Measurements from ENCODE around the gene TNF.

Gene TNF

DNA sequence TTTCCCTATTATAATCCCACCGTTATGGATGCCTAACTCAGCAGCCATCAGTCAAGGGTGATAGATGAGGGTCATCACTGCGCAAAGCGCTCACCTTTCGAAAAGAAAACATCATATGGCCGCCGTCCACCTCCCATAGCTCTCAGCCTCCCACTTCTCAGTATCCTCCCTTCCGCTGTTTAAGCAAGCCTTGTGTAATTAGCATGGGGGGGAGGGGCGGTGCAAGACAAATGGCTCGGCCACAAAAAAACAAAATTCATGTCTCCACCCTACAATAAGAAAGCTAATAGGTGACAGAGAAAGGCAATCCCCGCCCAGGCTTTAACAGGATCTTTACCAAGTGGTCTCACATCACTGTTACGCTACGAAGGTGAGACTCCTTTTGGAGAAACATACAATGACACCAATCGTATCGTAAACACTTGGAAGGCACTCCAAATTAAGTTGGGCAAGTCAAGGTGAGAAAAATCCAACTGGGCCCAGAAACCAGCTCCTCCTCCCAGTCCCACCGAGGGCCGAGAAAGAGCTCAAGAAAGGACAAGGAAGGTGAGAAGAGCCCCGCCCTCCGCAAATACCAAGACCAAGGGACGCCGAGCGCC, 34.2 kb upstream of the TNF start:
- TF ChIP-seq, protein P1, sequence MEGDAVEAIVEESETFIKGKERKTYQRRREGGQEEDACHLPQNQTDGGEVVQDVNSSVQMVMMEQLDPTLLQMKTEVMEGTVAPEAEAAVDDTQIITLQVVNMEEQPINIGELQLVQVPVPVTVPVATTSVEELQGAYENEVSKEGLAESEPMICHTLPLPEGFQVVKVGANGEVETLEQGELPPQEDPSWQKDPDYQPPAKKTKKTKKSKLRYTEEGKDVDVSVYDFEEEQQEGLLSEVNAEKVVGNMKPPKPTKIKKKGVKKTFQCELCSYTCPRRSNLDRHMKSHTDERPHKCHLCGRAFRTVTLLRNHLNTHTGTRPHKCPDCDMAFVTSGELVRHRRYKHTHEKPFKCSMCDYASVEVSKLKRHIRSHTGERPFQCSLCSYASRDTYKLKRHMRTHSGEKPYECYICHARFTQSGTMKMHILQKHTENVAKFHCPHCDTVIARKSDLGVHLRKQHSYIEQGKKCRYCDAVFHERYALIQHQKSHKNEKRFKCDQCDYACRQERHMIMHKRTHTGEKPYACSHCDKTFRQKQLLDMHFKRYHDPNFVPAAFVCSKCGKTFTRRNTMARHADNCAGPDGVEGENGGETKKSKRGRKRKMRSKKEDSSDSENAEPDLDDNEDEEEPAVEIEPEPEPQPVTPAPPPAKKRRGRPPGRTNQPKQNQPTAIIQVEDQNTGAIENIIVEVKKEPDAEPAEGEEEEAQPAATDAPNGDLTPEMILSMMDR (IDR thresholded peaks at IDR 0.05; ENCODE audit: insufficient read depth, low read length, poor library complexity, severe bottlenecking), result no peak
- no peak for TF ChIP-seq EZH2phosphoT487 (conservative IDR thresholded peaks at IDR 0.05; ENCODE audit: low read length)
- Histone ChIP-seq H3K27ac (ENCODE audit: low read depth, low read length) (peak overlapping the region; percentile 83), H4K20me1 (ENCODE audit: low read depth, low read length) (peaks cover 38% of the 10 kb centered on the region), H3K4me2 (ENCODE audit: low read depth, low read length, poor library complexity, severe bottlenecking) (peak overlapping the region; percentile 83), H3F3A (ENCODE audit: insufficient read depth) (peaks cover 39% of the 10 kb centered on the region), H2AFZ (ENCODE audit: low read depth, low read length, severe bottlenecking) (no peak overlapping the region), H3K4me3 (ENCODE audit: insufficient read depth, low read length, poor library complexity, severe bottlenecking) (peak overlapping the region; percentile 66), H3K9me2 (replicated peaks; ENCODE audit: insufficient read depth, low read length) (no peaks in the 10 kb centered on the region), H3K9ac (ENCODE audit: low read length) (peak overlapping the region; percentile 79), H3K79me2 (ENCODE audit: insufficient read depth, low read length) (peaks cover 57% of the 10 kb centered on the region), H3K9me3 (ENCODE audit: insufficient read depth, low read length) (no peaks in the 10 kb centered on the region), H3K27me3 (ENCODE audit: low read length) (no peaks in the 10 kb centered on the region), H3K36me3 (ENCODE audit: low read length) (peaks cover 45% of the 10 kb centered on the region)

DNA sequence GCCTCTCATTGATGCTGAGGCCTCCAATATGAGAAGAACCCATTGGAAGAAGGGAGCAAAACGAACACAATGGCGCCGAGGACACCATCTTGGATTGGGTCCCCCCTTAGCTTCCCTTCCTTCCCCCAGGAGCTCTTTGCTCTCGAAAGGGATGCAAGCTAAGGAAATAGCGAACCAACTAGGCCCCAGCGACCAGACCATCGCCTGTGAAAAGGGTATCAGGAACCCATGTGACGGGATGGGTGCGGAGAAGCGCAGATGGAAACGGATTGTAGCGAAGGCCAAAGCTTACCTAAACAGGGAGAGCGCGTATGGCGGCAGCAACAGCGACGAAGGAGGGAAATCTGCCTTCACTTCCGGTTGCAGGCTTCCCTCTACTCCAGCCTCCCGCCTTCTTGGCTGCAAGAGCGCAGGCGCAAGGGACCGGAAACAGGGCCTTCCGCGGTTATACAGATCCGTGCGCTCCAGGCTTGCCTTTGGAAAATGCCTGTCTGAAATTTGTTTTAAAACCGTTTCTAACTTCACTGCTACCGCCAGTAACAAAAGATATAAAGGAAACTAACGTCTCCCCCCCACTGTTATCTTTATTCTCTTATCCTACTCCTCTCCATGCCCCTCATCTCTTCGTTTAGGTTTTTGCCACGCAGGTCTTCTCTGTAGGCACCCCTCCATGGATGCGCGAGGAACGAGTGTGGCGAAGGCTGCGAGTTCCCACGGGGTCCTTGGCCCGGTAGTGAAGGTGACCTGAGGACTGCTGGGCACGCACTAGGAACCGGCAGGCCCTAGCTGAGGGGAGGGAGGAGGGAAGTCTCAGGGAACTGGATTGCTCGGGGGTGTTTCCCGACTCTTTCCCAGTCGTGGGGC, 33.5 kb upstream of the TNF start, which contains the start of gene DDX39B:
Gene DDX39B, minus strand, starts transcription at position 346 of the 864 bp plus-strand sequence. CDS start 1,471 bp downstream, outside the sequence.
- peak within 1 kb of the TSS; percentile 66 for H3K4me3 ChIP-seq (ENCODE audit: insufficient read depth, low read length, poor library complexity, severe bottlenecking)
- H4K20me1 ChIP-seq (ENCODE audit: low read depth, low read length), result peaks cover 31% of the 10 kb centered on the region
- peaks cover 49% of the 10 kb centered on the region for H3K79me2 ChIP-seq (ENCODE audit: insufficient read depth, low read length)
- TF ChIP-seq, protein P1 (IDR thresholded peaks at IDR 0.05; ENCODE audit: insufficient read depth, low read length, poor library complexity, severe bottlenecking), result no peak
- no peak for TF ChIP-seq EZH2phosphoT487 (conservative IDR thresholded peaks at IDR 0.05; ENCODE audit: low read length)
- no peaks in the 10 kb centered on the region for H3K9me3 ChIP-seq (ENCODE audit: insufficient read depth, low read length)
- H3K27ac ChIP-seq (ENCODE audit: low read depth, low read length), result peak within 1 kb of the TSS; percentile 83
- H3F3A ChIP-seq (ENCODE audit: insufficient read depth), result peaks cover 36% of the 10 kb centered on the region
- peak within 1 kb of the TSS; percentile 79 for H3K9ac ChIP-seq (ENCODE audit: low read length)
- H3K27me3 ChIP-seq (ENCODE audit: low read length), result no peaks in the 10 kb centered on the region
- peaks cover 38% of the 10 kb centered on the region for H3K36me3 ChIP-seq (ENCODE audit: low read length)
- no peaks in the 10 kb centered on the region for H3K9me2 ChIP-seq (replicated peaks; ENCODE audit: insufficient read depth, low read length)
- peak within 1 kb of the TSS; percentile 83 for H3K4me2 ChIP-seq (ENCODE audit: low read depth, low read length, poor library complexity, severe bottlenecking)
- H2AFZ ChIP-seq (ENCODE audit: low read depth, low read length, severe bottlenecking), result peak within 1 kb of the TSS; percentile 42

DNA sequence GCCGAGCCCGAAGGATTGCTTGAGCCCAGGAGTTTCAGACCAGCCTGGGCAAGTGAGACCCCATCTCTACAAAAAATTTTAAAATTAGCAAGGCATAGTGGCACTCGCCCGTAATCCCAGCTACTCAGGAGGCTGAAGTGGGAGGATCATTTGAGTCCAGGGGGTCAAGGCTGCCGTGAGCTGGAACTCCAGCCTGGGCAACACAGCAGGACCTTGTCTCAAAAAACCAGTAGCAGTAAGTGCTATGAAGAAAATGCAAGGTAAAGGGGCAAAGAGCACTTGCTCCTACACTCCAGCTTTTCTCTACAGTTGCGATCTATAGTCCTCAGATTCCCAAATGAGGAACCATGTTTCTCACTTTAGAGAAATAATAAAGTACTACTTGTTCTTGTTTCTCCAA, 31.7 kb upstream of the TNF start:
- H3K9ac ChIP-seq (ENCODE audit: low read length), result no peak overlapping the region; the same call in 1 of the 2 replicates
- no peaks in the 10 kb centered on the region for H3K27me3 ChIP-seq (ENCODE audit: low read length)
- no peak overlapping the region for H3K4me2 ChIP-seq (ENCODE audit: low read depth, low read length, poor library complexity, severe bottlenecking)
- H4K20me1 ChIP-seq (ENCODE audit: low read depth, low read length), result peaks cover 23% of the 10 kb centered on the region
- H3K4me3 ChIP-seq (ENCODE audit: insufficient read depth, low read length, poor library complexity, severe bottlenecking), result no peak overlapping the region
- H2AFZ ChIP-seq (ENCODE audit: low read depth, low read length, severe bottlenecking), result no peak overlapping the region
- no peak overlapping the region for H3K27ac ChIP-seq (ENCODE audit: low read depth, low read length)
- TF ChIP-seq EZH2phosphoT487 (conservative IDR thresholded peaks at IDR 0.05; ENCODE audit: low read length), result no peak
- TF ChIP-seq, protein P1 (IDR thresholded peaks at IDR 0.05; ENCODE audit: insufficient read depth, low read length, poor library complexity, severe bottlenecking), result no peak
- peaks cover 23% of the 10 kb centered on the region for H3K36me3 ChIP-seq (ENCODE audit: low read length)
- no peaks in the 10 kb centered on the region for H3K9me3 ChIP-seq (ENCODE audit: insufficient read depth, low read length)
- H3F3A ChIP-seq (ENCODE audit: insufficient read depth), result peaks cover 44% of the 10 kb centered on the region
- H3K79me2 ChIP-seq (ENCODE audit: insufficient read depth, low read length), result peaks cover 42% of the 10 kb centered on the region
- no peaks in the 10 kb centered on the region for H3K9me2 ChIP-seq (replicated peaks; ENCODE audit: insufficient read depth, low read length)
